ENCODE results near the gene FBL.
"Not testable (repeated sequence)": the region's sequence is repeated elsewhere in the genome, so short reads cannot be mapped to it uniquely, and the experiment has no call there.

The FBL gene

DNA sequence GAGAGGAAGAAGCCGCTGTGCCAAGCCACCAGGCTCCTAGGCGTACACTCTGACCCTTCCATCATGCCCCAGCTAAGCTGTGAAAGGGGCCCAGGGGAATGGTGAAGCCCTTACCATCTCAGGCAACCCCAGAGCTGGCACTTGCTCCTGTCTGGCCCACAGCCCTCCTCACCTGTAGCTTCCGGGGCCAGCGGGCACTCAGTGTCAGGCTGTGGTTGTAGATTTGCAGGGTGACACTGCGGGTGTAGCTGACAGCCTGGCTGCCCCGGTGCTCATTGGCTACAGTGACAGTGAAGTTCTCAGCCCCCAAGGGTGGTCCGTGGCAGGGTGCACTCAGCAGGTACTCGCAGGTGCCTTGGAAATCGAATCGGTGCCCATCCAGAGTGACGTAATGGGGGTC lies 30.3 kb upstream of the FBL start:
- DNase-seq (ENCODE audit: low spot score) = not testable (repeated sequence)

- not testable (repeated sequence) for DNase-seq (ENCODE audit: low spot score)
Measured at GRCh38 chr19:39875401-39875864, 29.3 kb upstream of the FBL start.

DNA sequence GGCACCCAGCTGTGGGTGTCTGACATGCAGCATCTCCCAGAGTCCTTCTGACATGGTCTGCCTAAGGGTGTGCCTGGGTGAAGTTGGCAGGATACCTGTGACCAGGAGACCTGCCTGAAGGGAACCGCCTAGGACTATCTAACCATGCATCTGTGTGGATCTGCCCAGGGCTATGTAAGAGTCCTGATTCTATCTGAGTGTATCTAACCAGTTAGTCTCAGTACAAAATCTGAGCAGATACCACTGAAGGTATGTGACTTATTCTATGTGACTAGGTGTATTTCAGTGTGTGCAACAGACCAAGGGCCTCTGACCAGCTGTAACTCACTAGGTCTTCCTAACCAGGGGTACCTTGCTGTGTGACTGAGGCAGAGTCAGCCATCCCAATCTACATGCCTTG lies 28.2 kb upstream of the FBL start:
- no peak for DNase-seq (ENCODE audit: low spot score)

GRCh38 chr19:39873385-39873784 lies 27.2 kb upstream of the FBL start:
- DNase-seq (ENCODE audit: low spot score) = no peak

DNA sequence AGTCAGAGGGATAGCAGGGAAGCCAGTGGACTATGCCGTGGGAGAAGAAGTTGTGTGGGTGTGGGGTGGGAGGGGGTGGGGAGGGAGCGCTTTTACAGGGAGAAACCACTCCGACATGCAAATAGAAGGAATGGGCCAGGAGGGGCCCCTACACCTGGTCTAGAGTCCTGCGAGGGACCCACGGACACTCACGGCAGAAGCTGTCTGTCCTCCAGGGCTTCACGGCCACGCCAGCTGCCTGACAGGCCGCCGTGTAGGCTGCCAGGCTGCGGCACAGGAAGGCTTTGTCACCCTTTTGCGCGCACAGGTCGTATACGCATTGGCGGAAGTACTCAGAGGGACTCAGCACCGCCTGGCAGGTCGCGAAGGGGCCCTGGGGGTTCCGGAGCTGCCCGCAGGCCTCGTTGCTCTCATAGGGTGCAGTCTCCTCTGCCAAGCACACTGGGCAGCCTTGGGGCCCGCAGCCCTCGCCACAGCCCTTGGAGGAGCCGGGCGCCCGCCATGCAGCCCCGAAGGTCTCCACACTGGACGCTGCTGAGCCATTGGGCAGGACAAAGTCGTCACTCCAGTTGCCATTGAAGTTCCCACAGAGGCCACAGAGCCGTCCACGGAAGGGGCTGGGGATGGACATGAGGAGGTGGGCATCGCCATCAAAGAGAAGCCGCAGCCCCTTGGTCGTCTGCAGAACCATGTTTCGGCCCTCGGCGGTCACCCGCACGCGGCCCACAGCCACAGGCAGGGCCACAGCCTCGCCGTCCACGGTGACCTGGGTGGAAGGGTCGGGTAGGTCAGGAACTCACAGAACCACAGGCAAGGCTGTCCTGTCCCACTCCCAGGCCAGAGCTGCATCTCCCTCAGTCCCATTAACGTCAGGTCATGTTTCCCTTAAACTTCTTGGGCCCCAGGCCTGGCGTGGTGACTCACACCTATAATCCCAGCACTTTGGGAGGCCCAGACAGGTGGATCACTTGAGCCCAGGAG lies 26.0 kb upstream of the FBL start:
- no peak for DNase-seq (ENCODE audit: low spot score)

GRCh38 chr19:39871362-39871761 lies 25.2 kb upstream of the FBL start:
- no peak for DNase-seq (ENCODE audit: low spot score)

DNA sequence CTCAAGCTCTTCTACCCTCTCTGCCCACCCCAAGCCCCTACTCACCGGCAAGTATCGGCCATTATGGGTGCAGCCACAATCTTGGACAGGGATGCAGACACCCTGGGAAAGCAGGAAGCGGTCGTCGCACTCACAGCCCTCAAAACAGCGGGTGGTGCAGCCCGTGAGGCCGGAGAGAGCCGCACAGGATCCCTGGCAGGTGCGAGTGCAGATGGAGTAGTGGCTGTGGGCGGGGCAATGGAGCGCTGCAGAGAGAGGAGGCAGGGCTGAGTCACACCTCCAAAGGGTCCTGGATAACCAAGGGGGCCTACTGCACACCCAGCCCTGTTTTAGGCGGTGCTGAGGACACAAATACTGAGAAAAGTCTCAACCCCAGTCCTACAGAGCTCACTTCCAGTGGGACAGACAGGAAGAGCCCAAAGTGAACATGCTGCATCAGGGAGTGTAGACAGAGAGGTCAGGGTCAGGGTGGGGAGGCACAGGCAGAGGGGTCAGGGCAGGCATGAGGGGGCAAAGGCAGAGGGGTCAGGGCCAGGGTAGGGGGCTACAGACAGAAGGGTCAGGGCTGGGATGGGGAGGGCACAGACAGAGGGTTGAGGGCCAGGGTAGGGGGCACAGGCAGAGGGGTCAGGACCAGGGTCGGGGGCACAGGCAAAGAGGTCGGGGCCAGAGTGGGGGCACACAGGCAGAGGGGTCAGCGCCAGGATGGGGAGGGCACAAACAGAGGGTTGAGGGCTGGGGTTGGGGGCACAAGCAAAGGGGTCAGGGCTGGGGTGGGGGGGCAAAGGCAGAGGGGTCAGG lies 24.2 kb upstream of the FBL start:
- DNase-seq (ENCODE audit: low spot score) = no peak

- DNase-seq (ENCODE audit: low spot score) = no peak
Measured at GRCh38 chr19:39867952-39868351, 21.8 kb upstream of the FBL start.

DNA sequence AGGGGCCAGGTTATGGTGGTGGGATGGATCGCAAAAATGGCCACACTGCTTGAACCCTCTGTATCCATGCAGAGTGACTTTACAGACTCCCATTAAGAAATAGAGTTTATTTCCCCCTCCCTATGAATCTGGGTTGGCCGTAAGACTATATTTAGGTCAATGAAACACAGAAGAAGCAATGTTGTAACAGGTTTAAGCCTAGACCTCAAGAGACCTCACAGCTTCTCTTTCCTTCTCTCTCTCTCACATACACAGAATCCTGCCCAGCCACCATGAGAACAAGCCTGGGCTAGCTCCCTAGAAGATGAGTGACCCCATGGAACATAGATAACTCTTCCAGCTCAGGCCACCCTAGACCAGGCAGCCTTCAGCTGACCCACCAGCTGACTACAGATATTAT lies 21.0 kb upstream of the FBL start:
- DNase-seq (ENCODE audit: low spot score) = no peak

DNA sequence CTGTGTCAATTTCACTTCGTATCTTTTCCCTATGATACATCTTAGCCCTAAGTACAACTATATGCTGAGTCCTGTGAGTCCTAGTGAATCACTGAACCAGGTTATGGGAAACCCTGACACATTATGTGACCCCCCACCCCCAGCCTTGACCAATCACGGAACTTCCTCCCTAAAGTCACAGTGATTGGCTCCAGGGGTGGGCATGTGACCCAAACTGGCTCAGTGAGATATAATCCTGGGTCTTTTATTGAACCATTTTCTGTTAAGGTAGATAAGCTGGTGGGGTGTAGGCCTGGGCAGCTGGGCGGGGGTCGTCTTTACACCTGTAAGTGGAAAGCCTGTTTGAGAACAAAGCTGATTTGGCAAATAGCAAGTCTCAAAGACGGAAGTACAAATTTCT lies 19.8 kb upstream of the FBL start:
- no peak for DNase-seq (ENCODE audit: low spot score)

- no peak for DNase-seq (ENCODE audit: low spot score)
Measured at GRCh38 chr19:39865186-39865585, 19.0 kb upstream of the FBL start.

DNA sequence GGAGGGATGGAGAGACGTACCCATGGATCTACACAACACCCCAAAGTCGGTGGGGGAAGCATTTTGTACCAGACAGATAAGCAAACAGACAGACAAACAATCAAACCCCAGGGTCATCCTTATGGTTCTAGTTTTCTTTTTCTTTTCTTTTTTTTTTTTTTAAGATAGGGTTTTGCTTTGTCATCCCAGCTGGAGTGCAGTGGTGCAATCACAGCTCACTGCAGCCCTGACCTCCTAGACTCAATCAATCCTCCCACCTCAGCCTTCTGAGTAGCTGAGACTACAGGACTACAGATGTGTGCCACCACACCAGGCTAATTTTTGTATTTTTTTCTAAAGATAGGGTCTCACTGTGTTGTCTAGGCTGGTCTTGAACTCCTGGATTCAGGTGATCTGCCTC lies 17.9 kb upstream of the FBL start:
- no peak for DNase-seq (ENCODE audit: low spot score)

DNA sequence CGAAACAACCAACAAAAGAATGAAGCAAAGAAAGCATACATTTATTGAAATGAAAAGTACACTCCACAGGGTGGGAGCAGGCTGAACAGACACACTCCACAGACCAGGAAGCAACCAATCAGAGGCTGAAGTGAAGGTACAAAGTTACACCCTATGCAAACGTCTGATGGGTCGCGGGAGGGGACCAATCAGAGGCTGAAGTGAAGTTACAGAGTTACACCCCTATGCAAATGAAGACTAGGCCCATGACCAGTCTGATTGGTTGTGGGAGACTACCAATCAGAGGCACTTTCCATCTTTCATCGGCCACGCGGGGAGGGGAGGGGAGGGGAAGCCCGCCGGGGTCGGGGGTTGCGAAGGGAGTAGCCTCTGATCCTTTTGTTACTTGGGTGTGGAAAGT lies 12.4 kb upstream of the FBL start:
- DNase-seq (ENCODE audit: low spot score) = no peak

GRCh38 chr19:39852882-39853281 lies 6.7 kb upstream of the FBL start:
- DNase-seq (ENCODE audit: low spot score) = no peak

GRCh38 chr19:39850892-39851291 lies 4.7 kb upstream of the FBL start:
- DNase-seq (ENCODE audit: low spot score) = no peak

DNA sequence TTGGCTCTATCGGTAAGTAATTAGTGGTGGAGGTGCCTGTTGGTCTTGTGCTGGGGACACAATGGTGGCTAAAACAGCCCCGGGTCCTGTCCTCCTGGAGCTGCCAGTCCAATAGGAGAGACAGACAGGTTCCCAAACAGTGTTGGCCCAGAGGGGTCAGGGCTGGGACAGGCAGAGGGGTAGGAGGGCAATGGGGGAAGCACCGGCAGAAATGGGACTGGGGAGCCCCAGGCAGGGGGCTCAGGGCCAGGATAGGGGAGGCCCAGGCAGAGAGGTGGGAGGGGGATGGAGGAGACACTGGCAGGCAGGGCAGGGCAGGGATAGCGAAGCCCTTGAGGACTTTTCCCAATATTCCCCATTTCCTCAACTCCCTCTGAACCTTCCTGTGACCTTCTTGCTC lies 2.2 kb upstream of the FBL start:
- DNase-seq (ENCODE audit: low spot score) = no peak

DNA sequence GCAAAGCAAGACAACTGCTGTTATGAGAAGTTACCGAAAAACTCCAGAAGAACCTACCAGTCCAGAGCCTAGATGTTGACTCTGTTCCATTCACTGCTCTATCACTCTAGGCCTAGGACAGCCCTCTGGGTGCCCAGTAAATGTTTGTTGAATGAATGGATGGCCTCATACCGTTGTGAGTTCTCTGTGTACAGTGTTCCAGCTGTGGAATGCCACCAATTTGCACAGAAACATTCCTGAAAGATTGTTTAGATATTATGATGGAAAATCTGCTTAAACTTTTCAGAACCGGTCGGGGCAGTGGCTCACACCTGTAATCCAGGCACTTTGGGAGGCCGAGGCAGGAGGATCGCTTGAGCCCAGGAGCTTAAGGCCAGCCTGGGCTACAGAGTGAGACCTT lies 1.3 kb upstream of the FBL start:
- no peak for DNase-seq (ENCODE audit: low spot score)

DNA sequence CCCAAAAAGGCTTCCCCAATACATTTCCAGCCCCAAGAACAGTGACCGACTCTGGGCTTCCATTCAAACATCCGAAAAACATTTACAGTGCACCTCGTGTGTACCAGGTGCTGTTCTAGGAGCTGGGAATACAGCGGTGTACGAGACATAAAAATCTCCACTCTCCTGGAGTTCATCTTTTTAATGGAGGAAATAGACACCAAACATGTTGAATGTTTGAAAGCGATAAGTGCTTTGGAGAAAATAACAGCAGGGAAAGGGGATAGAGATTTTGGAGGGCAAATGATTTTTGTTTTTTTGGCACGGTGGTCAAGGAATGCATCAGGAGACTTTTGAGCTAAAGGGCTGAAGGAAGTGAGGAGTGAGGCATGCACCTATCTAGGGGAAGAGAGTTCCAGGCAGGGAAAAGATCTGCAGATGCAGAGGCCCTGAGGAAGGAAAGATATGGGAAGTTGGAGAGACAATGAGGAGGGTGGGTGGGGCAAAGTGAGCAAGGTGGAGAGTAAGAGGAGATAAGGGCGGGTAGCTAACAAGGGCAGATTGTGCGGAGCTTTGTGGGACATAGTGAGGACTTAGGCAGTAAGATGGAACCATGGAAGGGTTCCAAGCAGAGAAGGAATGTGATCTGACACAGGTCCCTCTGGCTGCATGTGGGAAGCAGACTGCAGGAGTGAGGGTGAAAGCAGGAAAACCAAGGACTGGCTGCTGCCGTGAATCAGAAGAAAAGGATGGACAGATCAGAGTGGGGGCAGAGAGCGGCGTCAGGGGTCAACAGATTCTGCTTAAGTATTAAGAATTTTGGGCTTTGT lies 703 bp upstream of the FBL start:
- no peak for DNase-seq (ENCODE audit: low spot score)

- no peak for DNase-seq (ENCODE audit: low spot score)
Measured at GRCh38 chr19:39845584-39845932, 621 bp downstream of the FBL start.

GRCh38 chr19:39845172-39845571 lies 1.0 kb downstream of the FBL start:
- no peak for DNase-seq (ENCODE audit: low spot score)

DNA sequence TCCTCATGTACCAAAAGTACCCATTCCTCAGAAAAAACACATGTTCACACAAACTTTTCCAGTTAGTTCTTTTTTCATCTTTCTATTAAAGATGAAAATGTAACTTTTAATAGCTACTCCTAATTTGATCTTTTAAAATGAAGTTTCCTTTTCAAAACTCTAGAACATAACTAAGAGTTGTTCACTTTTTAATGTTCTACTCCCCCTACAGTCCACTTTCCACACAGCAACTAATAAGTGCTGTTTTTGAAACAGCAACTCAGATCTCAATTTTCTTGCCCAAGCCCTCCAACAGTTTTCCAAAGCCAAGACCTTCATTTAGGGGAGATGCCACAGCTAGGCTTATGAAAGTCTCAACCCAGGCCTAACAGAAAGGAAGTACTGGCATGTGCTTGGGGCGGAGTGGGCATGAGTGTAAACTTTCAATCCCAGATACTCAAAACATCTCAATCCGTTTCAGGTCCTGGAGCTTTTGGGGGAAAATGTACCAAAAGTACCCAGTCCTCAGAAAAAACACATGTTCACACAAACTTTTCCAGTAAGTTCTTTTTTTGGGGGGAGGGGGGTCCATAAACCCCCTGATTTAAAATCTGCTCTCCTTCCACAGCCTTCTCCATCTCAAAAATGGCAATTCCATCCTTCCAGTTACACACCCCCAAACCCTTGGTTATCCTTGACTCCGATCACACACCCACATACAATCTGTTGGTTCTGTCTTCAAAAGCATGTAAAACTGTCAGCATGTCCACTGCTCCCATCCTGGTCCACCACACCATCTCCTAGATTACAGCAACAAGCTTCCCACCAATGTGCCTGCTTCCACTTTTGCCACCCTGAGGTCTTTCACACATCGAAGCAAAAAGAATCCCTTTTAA lies 2.0 kb downstream of the FBL start:
- peak; percentile 50 for DNase-seq (ENCODE audit: low spot score)

Data from hepatic stellate cell (primary cell).